Activated naive CD4-positive, alpha-beta T cell treated with anti-CD3 and anti-CD28 coated beads, Interleukin-2, amount 10 ng/mL, durations not matched to agents 7 days and 5 days (primary cell): Measurements from ENCODE around the gene MLLT3.
A peak's percentile ranks its signal among the peaks of the same experiment; 100 is the strongest.

Experiments used
- CTCF ChIA-PET: fragments of 350-600 bp; sonication (Branson Sonifier 250); formaldehyde crosslinking; loops from one replicate; lab custom pipeline; 2021; ENCODE audit warnings: antibody characterized with exemption; lab: Charles Lee
- DNase-seq: peaks from one replicate; pipeline ENCODE4 v3.0.0-alpha.2; 2020
- H3K27ac Mint-ChIP-seq: one replicate; pipeline ENCODE4 v1.8.0; 2021; ENCODE audit warnings: mild to moderate bottlenecking, moderate library complexity, mixed read lengths
- H3K27me3 Mint-ChIP-seq: one replicate; pipeline ENCODE4 v1.8.0; 2021; ENCODE audit warnings: mild to moderate bottlenecking, mixed read lengths
- H3K36me3 Mint-ChIP-seq: one replicate; pipeline ENCODE4 v1.8.0; 2021; ENCODE audit warnings: mixed read lengths
- H3K4me1 Mint-ChIP-seq: one replicate; pipeline ENCODE4 v1.8.0; 2021; ENCODE audit warnings: mixed read lengths
- H3K4me3 Mint-ChIP-seq: one replicate; pipeline ENCODE4 v1.8.0; 2021; ENCODE audit warnings: mild to moderate bottlenecking, moderate library complexity, mixed read lengths
- H3K9me3 Mint-ChIP-seq: one replicate; pipeline ENCODE4 v1.8.0; 2021; ENCODE audit warnings: mixed read lengths

Gene MLLT3

GRCh38 chr9:20427359-20427758 lies 194.9 kb downstream of the MLLT3 start:
- no peak overlapping the region for H3K27ac Mint-ChIP-seq
- H3K27me3 Mint-ChIP-seq, result no peaks in the 10 kb centered on the region
- no peak overlapping the region for H3K4me3 Mint-ChIP-seq
- CTCF ChIA-PET, result no interaction called here
- peaks cover 26% of the 10 kb centered on the region for H3K4me1 Mint-ChIP-seq
- no peaks in the 10 kb centered on the region for H3K9me3 Mint-ChIP-seq
- H3K36me3 Mint-ChIP-seq, result peaks cover 20% of the 10 kb centered on the region
- no peak for DNase-seq

GRCh38 chr9:20426019-20426418 lies 196.3 kb downstream of the MLLT3 start:
- H3K27ac Mint-ChIP-seq, result no peak overlapping the region
- H3K27me3 Mint-ChIP-seq, result no peaks in the 10 kb centered on the region
- peaks cover 29% of the 10 kb centered on the region for H3K4me1 Mint-ChIP-seq
- DNase-seq, result no peak
- peaks cover 24% of the 10 kb centered on the region for H3K36me3 Mint-ChIP-seq
- CTCF ChIA-PET, result no interaction called here
- H3K4me3 Mint-ChIP-seq, result no peak overlapping the region
- H3K9me3 Mint-ChIP-seq, result no peaks in the 10 kb centered on the region

DNA sequence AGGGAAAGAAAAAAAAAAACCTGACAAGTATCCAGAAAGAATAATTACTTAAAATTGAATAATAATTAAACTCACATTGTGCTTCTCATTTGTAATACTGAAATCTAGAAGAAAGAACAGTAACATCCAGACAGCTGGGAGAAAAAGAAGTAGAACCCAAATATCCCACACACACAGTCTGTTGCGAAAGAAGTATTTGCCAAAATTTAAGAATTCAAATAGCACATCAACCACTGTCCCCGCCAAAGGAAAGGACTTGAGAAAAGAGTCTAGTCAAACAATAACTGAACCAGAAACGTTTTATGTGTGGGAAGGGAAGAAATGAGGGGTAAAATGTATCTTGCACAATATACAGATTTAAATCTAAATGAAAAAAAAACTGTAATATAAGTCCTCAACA lies 202.8 kb downstream of the MLLT3 start:
- DNase-seq, result no peak
- CTCF ChIA-PET, result no interaction called here
- no peak overlapping the region for H3K4me3 Mint-ChIP-seq
- peaks cover 42% of the 10 kb centered on the region for H3K4me1 Mint-ChIP-seq
- H3K9me3 Mint-ChIP-seq, result no peaks in the 10 kb centered on the region
- peaks cover 32% of the 10 kb centered on the region for H3K36me3 Mint-ChIP-seq
- no peak overlapping the region for H3K27ac Mint-ChIP-seq
- H3K27me3 Mint-ChIP-seq, result no peaks in the 10 kb centered on the region

- H3K4me1 Mint-ChIP-seq, result peaks cover 46% of the 10 kb centered on the region
- peaks cover 36% of the 10 kb centered on the region for H3K36me3 Mint-ChIP-seq
- no peak overlapping the region for H3K4me3 Mint-ChIP-seq
- H3K27me3 Mint-ChIP-seq, result no peaks in the 10 kb centered on the region
- CTCF ChIA-PET, result no interaction called here
- no peak overlapping the region for H3K27ac Mint-ChIP-seq
- no peaks in the 10 kb centered on the region for H3K9me3 Mint-ChIP-seq
- no peak for DNase-seq
Observed at GRCh38 chr9:20418485-20418884, 203.8 kb downstream of the MLLT3 start.

DNA sequence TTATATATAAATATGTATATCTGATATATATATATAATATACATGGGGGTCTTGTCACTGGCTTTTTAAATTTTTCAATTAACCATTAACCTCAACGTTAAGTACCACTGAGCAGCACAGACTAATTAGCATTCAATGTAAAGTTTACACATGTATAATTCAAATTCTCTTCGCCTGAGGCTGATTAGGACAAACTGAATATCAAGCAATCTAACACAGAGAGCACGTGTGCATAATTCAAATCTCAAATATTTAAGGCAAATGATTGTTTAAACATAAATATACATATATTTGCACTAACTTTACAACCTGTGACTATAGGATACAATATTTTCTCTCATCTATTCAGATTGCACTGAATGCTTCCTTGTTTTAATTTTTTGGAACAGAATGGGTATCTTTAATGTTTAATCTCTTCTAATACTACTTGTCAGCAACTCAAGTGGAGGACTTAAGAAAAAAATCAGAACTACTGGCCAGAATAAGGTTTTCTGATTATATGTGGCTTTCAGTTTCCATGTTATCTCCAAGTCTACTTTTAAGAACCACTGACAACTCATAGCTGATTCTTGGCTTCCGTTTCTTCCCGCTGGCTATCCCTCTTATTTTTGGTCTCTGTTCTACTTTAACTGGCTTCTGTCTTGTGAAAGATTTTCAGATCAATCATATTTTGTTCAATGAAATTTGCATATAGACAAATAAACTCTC lies 204.8 kb downstream of the MLLT3 start:
- no peaks in the 10 kb centered on the region for H3K27me3 Mint-ChIP-seq
- DNase-seq, result no peak
- no peak overlapping the region for H3K27ac Mint-ChIP-seq
- H3K36me3 Mint-ChIP-seq, result peaks cover 36% of the 10 kb centered on the region
- H3K9me3 Mint-ChIP-seq, result no peaks in the 10 kb centered on the region
- H3K4me1 Mint-ChIP-seq, result peaks cover 43% of the 10 kb centered on the region
- CTCF ChIA-PET, result no interaction called here
- no peak overlapping the region for H3K4me3 Mint-ChIP-seq

DNA sequence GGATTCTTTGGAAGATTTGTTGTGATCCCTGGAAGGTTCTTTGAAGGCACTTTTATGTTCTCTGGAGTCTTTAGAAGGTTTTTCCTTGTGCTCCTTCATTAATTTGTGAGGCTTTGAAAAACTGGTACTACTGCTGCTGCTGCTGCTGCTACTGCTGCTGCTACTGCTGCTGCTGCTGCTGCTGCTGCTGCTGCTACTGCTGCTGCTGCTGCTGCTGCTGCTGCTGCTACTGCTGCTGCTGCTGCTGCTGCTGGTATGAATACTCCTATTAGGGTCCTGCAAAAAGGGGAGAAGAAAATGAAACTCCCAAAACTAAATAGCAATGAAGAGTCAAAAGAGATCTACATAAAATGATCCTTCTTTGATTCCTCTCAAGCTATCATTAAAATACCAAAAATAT lies 208.1 kb downstream of the MLLT3 start:
- peaks cover 47% of the 10 kb centered on the region for H3K4me1 Mint-ChIP-seq
- no peak for DNase-seq
- CTCF ChIA-PET, result no interaction called here
- H3K36me3 Mint-ChIP-seq, result peaks cover 46% of the 10 kb centered on the region
- H3K9me3 Mint-ChIP-seq, result no peaks in the 10 kb centered on the region
- H3K27ac Mint-ChIP-seq, result no peak overlapping the region
- no peak overlapping the region for H3K4me3 Mint-ChIP-seq
- H3K27me3 Mint-ChIP-seq, result no peaks in the 10 kb centered on the region

- peaks cover 56% of the 10 kb centered on the region for H3K4me1 Mint-ChIP-seq
- CTCF ChIA-PET, result interaction anchor here (0.7 to 1.2 kb wide), 2 partner anchors 12 to 14 kb away, joined by 3 read pairs; no protein-coding TSS in a partner anchor
- H3K9me3 Mint-ChIP-seq, result no peaks in the 10 kb centered on the region
- peak overlapping the region; percentile 14 for H3K4me3 Mint-ChIP-seq
- peaks cover 66% of the 10 kb centered on the region for H3K36me3 Mint-ChIP-seq
- H3K27me3 Mint-ChIP-seq, result no peaks in the 10 kb centered on the region
- no peak overlapping the region for H3K27ac Mint-ChIP-seq
- DNase-seq, result no peak
Observed at GRCh38 chr9:20409321-20410092, 212.8 kb downstream of the MLLT3 start.

- no peaks in the 10 kb centered on the region for H3K27me3 Mint-ChIP-seq
- H3K4me3 Mint-ChIP-seq, result peak overlapping the region; percentile 33
- H3K27ac Mint-ChIP-seq, result peak overlapping the region; percentile 72
- H3K9me3 Mint-ChIP-seq, result no peaks in the 10 kb centered on the region
- H3K4me1 Mint-ChIP-seq, result peaks cover 56% of the 10 kb centered on the region
- CTCF ChIA-PET, result interaction anchor here (1.7 kb wide), 1 partner anchor 37 kb away, joined by 4 read pairs; no protein-coding TSS in a partner anchor
- DNase-seq, result no peak
- H3K36me3 Mint-ChIP-seq, result peaks cover 71% of the 10 kb centered on the region
Observed at GRCh38 chr9:20408513-20408912, 213.8 kb downstream of the MLLT3 start.

- peaks cover 72% of the 10 kb centered on the region for H3K36me3 Mint-ChIP-seq
Observed at GRCh38 chr9:20407013-20407412, 215.3 kb downstream of the MLLT3 start.

GRCh38 chr9:20406344-20406743 lies 216.0 kb downstream of the MLLT3 start:
- H3K27ac Mint-ChIP-seq, result no peak overlapping the region
- no peaks in the 10 kb centered on the region for H3K9me3 Mint-ChIP-seq
- no peak overlapping the region for H3K4me3 Mint-ChIP-seq
- CTCF ChIA-PET, result no interaction called here
- H3K36me3 Mint-ChIP-seq, result peaks cover 75% of the 10 kb centered on the region
- no peaks in the 10 kb centered on the region for H3K27me3 Mint-ChIP-seq
- peaks cover 68% of the 10 kb centered on the region for H3K4me1 Mint-ChIP-seq
- no peak for DNase-seq

More at GRCh38 chr9:20407013-20407412, 215.3 kb downstream of the MLLT3 start:
- no peak overlapping the region for H3K27ac Mint-ChIP-seq
- no peak overlapping the region for H3K4me3 Mint-ChIP-seq
- no peaks in the 10 kb centered on the region for H3K9me3 Mint-ChIP-seq
- no peaks in the 10 kb centered on the region for H3K27me3 Mint-ChIP-seq
- CTCF ChIA-PET, result interaction anchor here (1.7 kb wide), 1 partner anchor 36 kb away, joined by 4 read pairs; no protein-coding TSS in a partner anchor
- peaks cover 66% of the 10 kb centered on the region for H3K4me1 Mint-ChIP-seq
- DNase-seq, result no peak

GRCh38 chr9:20405616-20406015 lies 216.7 kb downstream of the MLLT3 start:
- Mint-ChIP-seq H3K9me3 (no peaks in the 10 kb centered on the region), H3K4me1 (peaks cover 65% of the 10 kb centered on the region), H3K27me3 (no peaks in the 10 kb centered on the region), H3K4me3 (no peak overlapping the region), H3K36me3 (peaks cover 74% of the 10 kb centered on the region), H3K27ac (no peak overlapping the region)
- CTCF ChIA-PET, result no interaction called here
- no peak for DNase-seq

GRCh38 chr9:20405078-20405477 lies 217.2 kb downstream of the MLLT3 start:
- peaks cover 72% of the 10 kb centered on the region for H3K36me3 Mint-ChIP-seq
- no peaks in the 10 kb centered on the region for H3K27me3 Mint-ChIP-seq
- H3K4me1 Mint-ChIP-seq, result peaks cover 61% of the 10 kb centered on the region
- DNase-seq, result no peak
- CTCF ChIA-PET, result no interaction called here
- H3K4me3 Mint-ChIP-seq, result no peak overlapping the region
- no peak overlapping the region for H3K27ac Mint-ChIP-seq
- no peaks in the 10 kb centered on the region for H3K9me3 Mint-ChIP-seq

- CTCF ChIA-PET, result no interaction called here
- no peaks in the 10 kb centered on the region for H3K27me3 Mint-ChIP-seq
- no peak overlapping the region for H3K4me3 Mint-ChIP-seq
- no peak for DNase-seq
- no peaks in the 10 kb centered on the region for H3K9me3 Mint-ChIP-seq
- peak overlapping the region; percentile 24 for H3K27ac Mint-ChIP-seq
- peaks cover 80% of the 10 kb centered on the region for H3K36me3 Mint-ChIP-seq
- peaks cover 63% of the 10 kb centered on the region for H3K4me1 Mint-ChIP-seq
Observed at GRCh38 chr9:20404192-20404813, 218.0 kb downstream of the MLLT3 start.

DNA sequence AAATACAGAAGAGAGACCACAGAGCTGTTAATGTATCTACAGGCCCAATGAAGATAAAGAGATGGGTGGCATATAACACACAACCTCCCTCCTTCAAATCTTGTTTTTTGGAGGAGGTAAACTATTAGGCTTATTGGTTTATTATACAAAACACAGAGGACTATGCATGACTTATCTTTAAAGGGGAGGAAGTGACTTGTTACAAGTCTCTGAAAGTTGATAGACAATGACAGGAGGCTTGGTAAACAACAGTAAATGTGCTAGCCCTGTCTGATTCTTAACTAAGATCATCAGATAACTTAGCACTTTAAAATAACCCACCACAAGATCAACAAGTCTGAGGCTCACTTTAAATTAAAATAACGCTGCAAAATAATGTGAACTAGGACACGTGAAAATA lies 219.0 kb downstream of the MLLT3 start:
- Mint-ChIP-seq H3K4me3 (no peak overlapping the region), H3K36me3 (peaks cover 80% of the 10 kb centered on the region), H3K4me1 (peaks cover 63% of the 10 kb centered on the region), H3K9me3 (no peaks in the 10 kb centered on the region), H3K27ac (peak overlapping the region; percentile 26), H3K27me3 (no peaks in the 10 kb centered on the region)
- no peak for DNase-seq
- CTCF ChIA-PET, result no interaction called here
